Stomach (tissue), 4 donors: ENCODE results near the gene COL16A1.

Experiments
- POLR2A ChIP-seq, 4 donors: fragments of 450-650 bp; IDR thresholded peaks; one replicate each; pipeline ENCODE4 v1.6.1; 2016; ENCODE audit warnings: antibody characterized with exemption in 4 of 4, control low read depth in 2 of 4, mild to moderate bottlenecking in 1 of 4, moderate library complexity in 1 of 4
- TF ChIP-seq, protein P1 (sequence below), 7 experiments: fragments of 450-650 bp in 4 of 7; fragments of 200-600 bp in 3 of 7; sonication (generic) in 3 of 7; IDR thresholded peaks; one replicate each; pipeline ENCODE4 v1.5.1; 2016 to 2019; ENCODE audit warnings: antibody characterized with exemption in 7 of 7, control low read depth in 2 of 7, mild to moderate bottlenecking in 1 of 7

- TF ChIP-seq POLR2A (IDR thresholded peaks at IDR 0.05): no peak
- TF ChIP-seq, protein P1, sequence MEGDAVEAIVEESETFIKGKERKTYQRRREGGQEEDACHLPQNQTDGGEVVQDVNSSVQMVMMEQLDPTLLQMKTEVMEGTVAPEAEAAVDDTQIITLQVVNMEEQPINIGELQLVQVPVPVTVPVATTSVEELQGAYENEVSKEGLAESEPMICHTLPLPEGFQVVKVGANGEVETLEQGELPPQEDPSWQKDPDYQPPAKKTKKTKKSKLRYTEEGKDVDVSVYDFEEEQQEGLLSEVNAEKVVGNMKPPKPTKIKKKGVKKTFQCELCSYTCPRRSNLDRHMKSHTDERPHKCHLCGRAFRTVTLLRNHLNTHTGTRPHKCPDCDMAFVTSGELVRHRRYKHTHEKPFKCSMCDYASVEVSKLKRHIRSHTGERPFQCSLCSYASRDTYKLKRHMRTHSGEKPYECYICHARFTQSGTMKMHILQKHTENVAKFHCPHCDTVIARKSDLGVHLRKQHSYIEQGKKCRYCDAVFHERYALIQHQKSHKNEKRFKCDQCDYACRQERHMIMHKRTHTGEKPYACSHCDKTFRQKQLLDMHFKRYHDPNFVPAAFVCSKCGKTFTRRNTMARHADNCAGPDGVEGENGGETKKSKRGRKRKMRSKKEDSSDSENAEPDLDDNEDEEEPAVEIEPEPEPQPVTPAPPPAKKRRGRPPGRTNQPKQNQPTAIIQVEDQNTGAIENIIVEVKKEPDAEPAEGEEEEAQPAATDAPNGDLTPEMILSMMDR (IDR thresholded peaks at IDR 0.05): no peak
Measured at GRCh38 chr1:31690921-31691320, 12.9 kb downstream of the COL16A1 start.
